ENCODE measurements around the gene ZSWIM6. TPM values are rescaled to one million over a fixed set of nuclear protein-coding genes. Genes with fewer than 3 reads are reported as not detected.

ZSWIM6 gene
- polyA plus RNA-seq, 2 of the 4 experiments (the other 2 are of a cell fraction): 8.9 to 18.0 TPM

- ATAC-seq (no peak), FAIRE-seq (no peak), DNase-seq (ENCODE audit: low read depth in 1 of 2, low spot score in 1 of 2) (no peak)
- ChIA-PET CTCF (no interaction called here), POLR2A (no interaction called here)
- Histone ChIP-seq H3K9me3 (no peaks in the 10 kb centered on the region), H3K4me3 (no peak overlapping the region), H3K4me2 (no peak overlapping the region), H3K27ac (no peak overlapping the region), H3K4me1 (peaks cover 16% of the 10 kb centered on the region; the same call in 2 of the 3 replicates)
- TF ChIP-seq SREBF2 (IDR thresholded peaks at IDR 0.05): no peak
- no peak for TF ChIP-seq EHMT2 (IDR thresholded peaks at IDR 0.05; ENCODE audit: low read depth)
- WGBS (ENCODE audit: missing lambda C conversion rate): 98% methylated on average over 2 of the region's 2 CpGs
These were observed 38.4 kb downstream of the ZSWIM6 start for GRCh38 chr5:61370506-61370905.

GRCh38 chr5:61371474-61371873, 39.4 kb downstream of the ZSWIM6 start:
- FAIRE-seq (no peak), ATAC-seq (no peak), DNase-seq (ENCODE audit: low read depth in 1 of 2, low spot score in 1 of 2) (no peak)
- no peak overlapping the region for H3K4me3 ChIP-seq
- no peaks in the 10 kb centered on the region for H3K9me3 ChIP-seq
- ChIA-PET POLR2A (no interaction called here), CTCF (interaction anchor here (0.9 kb wide), 1 partner anchor 24 kb away, joined by 3 read pairs; no protein-coding TSS in a partner anchor)
- no peak for TF ChIP-seq RAD21 (conservative IDR thresholded peaks at IDR 0.05 in 1 of 2, IDR thresholded peaks at IDR 0.05 in 1 of 2)
- H3K4me2 ChIP-seq: 0 out of 3 replicates have a peak overlapping the region, but pooled peaks have one; percentile 4
- H3K27ac ChIP-seq: no peak overlapping the region
- 68% methylated on average over 5 of the region's 5 CpGs for WGBS (ENCODE audit: missing lambda C conversion rate)
- H3K4me1 ChIP-seq: peaks cover 16% of the 10 kb centered on the region; the same call in 2 of the 3 replicates

GRCh38 chr5:61379677-61380076, 47.6 kb downstream of the ZSWIM6 start:
- no peaks in the 10 kb centered on the region for H3K9me3 ChIP-seq
- no peak for FAIRE-seq
- H3K4me1 ChIP-seq: peaks cover 9% of the 10 kb centered on the region
- no peak for ATAC-seq
- WGBS (ENCODE audit: missing lambda C conversion rate): 93% methylated on average over 2 of the region's 2 CpGs
- no peak for DNase-seq (ENCODE audit: low read depth in 1 of 2, low spot score in 1 of 2)
- POLR2A ChIA-PET: no interaction called here
- CTCF ChIA-PET: interaction anchor here (0.6 to 0.7 kb wide), 2 partner anchors 21 to 34 kb away, joined by 3 read pairs; no protein-coding TSS in a partner anchor
- TF ChIP-seq POLR2A (IDR thresholded peaks at IDR 0.05; ENCODE audit: low read length): no peak
- TF ChIP-seq HOXA7 (CRISPR knock-in tag; IDR thresholded peaks at IDR 0.05): no peak
- TF ChIP-seq HOXB5 (CRISPR knock-in tag; IDR thresholded peaks at IDR 0.05): no peak
- no peak for TF ChIP-seq RNF2 (IDR thresholded peaks at IDR 0.05; ENCODE audit: borderline replicate concordance, low read depth)
- TF ChIP-seq HDAC2 (IDR thresholded peaks at IDR 0.05): no peak
- no peak for TF ChIP-seq CBX8 (IDR thresholded peaks at IDR 0.05)
- TF ChIP-seq CHD4 (IDR thresholded peaks at IDR 0.05; ENCODE audit: borderline replicate concordance): no peak
- TF ChIP-seq ATOH8 (CRISPR knock-in tag; IDR thresholded peaks at IDR 0.05; ENCODE audit: low read depth): no peak
- no peak for TF ChIP-seq FOSL2 (IDR thresholded peaks at IDR 0.05)
- no peak for TF ChIP-seq FOSL2 (CRISPR knock-in tag; IDR thresholded peaks at IDR 0.05)
- TF ChIP-seq SREBF2 (IDR thresholded peaks at IDR 0.05): no peak
- no peak for TF ChIP-seq CEBPB (IDR thresholded peaks at IDR 0.05)
- no peak for TF ChIP-seq PHF8 (IDR thresholded peaks at IDR 0.05; ENCODE audit: borderline replicate concordance, low read depth)
- H3K4me3 ChIP-seq: no peak overlapping the region
- no peak overlapping the region for H3K27ac ChIP-seq
- no peak overlapping the region for H3K4me2 ChIP-seq

GRCh38 chr5:61381968-61382367, 49.9 kb downstream of the ZSWIM6 start:
- Histone ChIP-seq H3K4me3 (no peak overlapping the region), H3K4me1 (peaks cover 25% of the 10 kb centered on the region), H3K9me3 (no peaks in the 10 kb centered on the region), H3K27ac (no peak overlapping the region), H3K4me2 (no peak overlapping the region)
- FAIRE-seq (no peak), ATAC-seq (no peak; a peak in 2 of 6 replicates), DNase-seq (ENCODE audit: low read depth in 1 of 2, low spot score in 1 of 2) (no peak)
- CTCF ChIA-PET: interaction anchor here (2.5 kb wide), 1 partner anchor 277 kb away, joined by 5 read pairs; no protein-coding TSS in a partner anchor
- WGBS (ENCODE audit: missing lambda C conversion rate): 84% methylated on average over 2 of the region's 2 CpGs
- POLR2A ChIA-PET: no interaction called here
- TF ChIP-seq CEBPB (IDR thresholded peaks at IDR 0.05) (no peak), GATA3 (IDR thresholded peaks at IDR 0.05; ENCODE audit: borderline replicate concordance) (no peak), CBX2 (IDR thresholded peaks at IDR 0.05; ENCODE audit: borderline replicate concordance, low read depth) (no peak), RNF2 (IDR thresholded peaks at IDR 0.05; ENCODE audit: borderline replicate concordance, low read depth) (no peak), SMC3 (IDR thresholded peaks at IDR 0.05) (no peak), EHMT2 (IDR thresholded peaks at IDR 0.05; ENCODE audit: low read depth) (no peak), ZNF302 (CRISPR knock-in tag; IDR thresholded peaks at IDR 0.05) (no peak), HES2 (IDR thresholded peaks at IDR 0.05) (no peak)
